Measurements from ENCODE around the gene LRRC30. TPM values are rescaled to one million over a fixed set of nuclear protein-coding genes. Genes with fewer than 3 reads are reported as not detected.

LRRC30 gene
- total RNA-seq, 3 donors from 2014 or later: not detected

GRCh38 chr18:7224198-7224597, 6.7 kb upstream of the LRRC30 start:
- Mint-ChIP-seq H3K9me3 (no peaks in the 10 kb centered on the region), H3K36me3 (ENCODE audit: insufficient read depth) (no peaks in the 10 kb centered on the region), H3K27me3 (ENCODE audit: low read depth) (no peaks in the 10 kb centered on the region), H3K4me3 (no peak overlapping the region), H3K4me1 (ENCODE audit: low read depth) (no peaks in the 10 kb centered on the region)
- DNase-seq (no peak), ATAC-seq (no peak)

GRCh38 chr18:7232218-7232617, 1.3 kb downstream of the LRRC30 start:
- ATAC-seq (no peak), DNase-seq (no peak)
- Mint-ChIP-seq H3K4me3 (no peak overlapping the region), H3K27me3 (ENCODE audit: low read depth) (no peaks in the 10 kb centered on the region), H3K4me1 (ENCODE audit: low read depth) (no peaks in the 10 kb centered on the region), H3K36me3 (ENCODE audit: insufficient read depth) (no peaks in the 10 kb centered on the region), H3K9me3 (no peaks in the 10 kb centered on the region)

GRCh38 chr18:7233134-7233810, 2.4 kb downstream of the LRRC30 start:
- H3K4me3 Mint-ChIP-seq: no peak overlapping the region
- no peaks in the 10 kb centered on the region for H3K27me3 Mint-ChIP-seq (ENCODE audit: low read depth)
- no peaks in the 10 kb centered on the region for H3K9me3 Mint-ChIP-seq
- no peaks in the 10 kb centered on the region for H3K36me3 Mint-ChIP-seq (ENCODE audit: insufficient read depth)
- ATAC-seq (no peak), DNase-seq (no peak)
- no peaks in the 10 kb centered on the region for H3K4me1 Mint-ChIP-seq (ENCODE audit: low read depth)

GRCh38 chr18:7234091-7234490, 3.2 kb downstream of the LRRC30 start:
- Mint-ChIP-seq H3K9me3 (no peaks in the 10 kb centered on the region), H3K27me3 (ENCODE audit: low read depth) (no peaks in the 10 kb centered on the region), H3K4me1 (ENCODE audit: low read depth) (no peaks in the 10 kb centered on the region), H3K4me3 (no peak overlapping the region), H3K36me3 (ENCODE audit: insufficient read depth) (no peaks in the 10 kb centered on the region)
- no peak for ATAC-seq
- DNase-seq: no peak

DNA sequence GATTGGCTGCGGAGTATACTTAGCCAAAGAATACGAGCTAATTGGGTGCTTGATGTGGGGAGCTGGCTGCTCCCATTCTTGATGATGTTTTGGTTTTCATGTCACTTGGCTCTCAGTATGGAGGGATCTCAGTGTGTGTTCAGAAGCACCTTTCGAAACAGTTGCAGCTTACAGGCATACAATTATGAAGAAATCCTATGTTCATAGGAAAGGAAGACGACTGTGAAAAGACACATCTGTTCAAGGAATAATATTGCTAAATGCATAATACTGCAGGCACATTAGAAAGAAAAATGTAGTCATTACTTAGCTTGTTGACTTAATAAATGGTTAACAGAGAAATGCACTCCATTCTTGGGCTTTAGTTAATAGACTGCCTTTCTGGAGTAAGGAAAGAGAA, 4.1 kb downstream of the LRRC30 start:
- no peaks in the 10 kb centered on the region for H3K9me3 Mint-ChIP-seq
- H3K27me3 Mint-ChIP-seq (ENCODE audit: low read depth): no peaks in the 10 kb centered on the region
- H3K36me3 Mint-ChIP-seq (ENCODE audit: insufficient read depth): no peaks in the 10 kb centered on the region
- DNase-seq (no peak), ATAC-seq (no peak)
- no peak overlapping the region for H3K4me3 Mint-ChIP-seq
- H3K4me1 Mint-ChIP-seq (ENCODE audit: low read depth): no peaks in the 10 kb centered on the region

DNA sequence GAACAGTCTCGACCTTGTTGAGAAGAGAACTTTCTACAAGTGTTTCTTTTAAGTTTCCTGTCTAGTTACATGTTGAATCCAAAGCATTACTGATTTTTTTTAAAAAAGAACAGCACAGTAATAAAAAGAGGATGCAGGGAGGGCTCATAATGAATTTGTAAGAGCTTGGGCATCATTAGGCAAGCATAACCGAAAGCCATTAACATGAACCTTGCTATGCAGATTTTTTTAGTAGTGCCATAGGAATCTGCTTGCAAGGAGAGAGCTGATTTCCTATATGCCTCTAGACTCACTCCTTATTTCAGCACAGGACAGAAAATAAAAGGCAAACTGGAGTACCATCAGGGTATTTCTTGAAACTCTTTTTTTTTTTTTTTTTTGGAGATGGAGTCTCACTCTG, 5.2 kb downstream of the LRRC30 start:
- DNase-seq (no peak), ATAC-seq (no peak)
- Mint-ChIP-seq H3K4me1 (ENCODE audit: low read depth) (no peaks in the 10 kb centered on the region), H3K27me3 (ENCODE audit: low read depth) (no peaks in the 10 kb centered on the region), H3K4me3 (no peak overlapping the region), H3K36me3 (ENCODE audit: insufficient read depth) (no peaks in the 10 kb centered on the region), H3K9me3 (peaks cover 7% of the 10 kb centered on the region)

DNA sequence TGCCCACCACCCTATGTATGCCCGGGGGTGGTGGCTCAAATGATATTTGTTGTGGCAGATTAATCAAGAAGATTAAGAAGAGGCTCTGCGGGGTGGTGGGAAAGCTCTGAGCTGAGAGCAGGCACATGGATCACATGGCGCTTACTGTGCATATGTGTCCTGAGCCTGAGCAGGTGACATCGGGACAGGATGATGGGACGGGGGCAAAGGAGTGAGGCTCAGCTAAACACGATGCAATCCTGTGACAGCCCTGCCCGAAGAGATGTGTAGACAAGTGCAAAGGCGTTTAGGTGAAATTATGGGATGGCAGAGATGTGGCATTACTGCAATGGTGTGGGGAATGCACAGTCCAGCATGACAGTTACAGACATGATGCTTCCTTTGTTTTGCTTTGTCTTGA, 6.0 kb downstream of the LRRC30 start:
- H3K36me3 Mint-ChIP-seq (ENCODE audit: insufficient read depth): no peaks in the 10 kb centered on the region
- no peaks in the 10 kb centered on the region for H3K4me1 Mint-ChIP-seq (ENCODE audit: low read depth)
- no peak overlapping the region for H3K4me3 Mint-ChIP-seq
- no peak for DNase-seq
- H3K9me3 Mint-ChIP-seq: peaks cover 7% of the 10 kb centered on the region
- ATAC-seq: no peak
- no peaks in the 10 kb centered on the region for H3K27me3 Mint-ChIP-seq (ENCODE audit: low read depth)

DNA sequence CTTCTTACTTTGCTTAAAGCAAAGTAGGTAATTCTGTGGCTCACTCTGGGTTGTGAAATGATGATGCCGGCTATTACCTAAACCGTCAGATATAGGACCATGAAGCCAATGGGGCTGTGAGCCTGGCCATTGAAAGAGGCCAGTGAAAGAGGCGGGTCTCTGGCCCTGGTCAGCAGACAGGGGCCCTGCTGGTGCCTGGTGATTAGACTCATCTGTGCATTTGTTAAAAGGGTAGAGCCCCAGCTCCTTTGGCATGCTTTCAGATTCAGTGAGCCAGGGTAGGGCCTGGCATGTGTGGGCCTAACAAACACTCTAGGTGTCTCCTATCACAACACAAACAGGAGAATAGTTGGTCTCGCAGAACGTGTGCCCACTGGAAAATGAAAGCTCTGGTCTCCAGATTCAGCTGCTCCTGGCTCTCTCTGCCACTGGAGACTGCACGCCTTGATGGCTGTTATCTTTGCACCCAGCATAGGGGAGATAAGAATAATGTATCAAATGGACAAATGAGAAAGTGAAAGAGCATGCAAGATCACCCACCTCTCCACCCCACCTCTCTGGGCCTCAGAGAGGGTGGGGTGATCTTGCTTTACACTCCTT, 6.9 kb downstream of the LRRC30 start:
- Mint-ChIP-seq H3K36me3 (ENCODE audit: insufficient read depth) (no peaks in the 10 kb centered on the region), H3K4me1 (ENCODE audit: low read depth) (no peaks in the 10 kb centered on the region), H3K4me3 (no peak overlapping the region), H3K27me3 (ENCODE audit: low read depth) (no peaks in the 10 kb centered on the region), H3K9me3 (peaks cover 7% of the 10 kb centered on the region)
- DNase-seq: no peak
- no peak for ATAC-seq

DNA sequence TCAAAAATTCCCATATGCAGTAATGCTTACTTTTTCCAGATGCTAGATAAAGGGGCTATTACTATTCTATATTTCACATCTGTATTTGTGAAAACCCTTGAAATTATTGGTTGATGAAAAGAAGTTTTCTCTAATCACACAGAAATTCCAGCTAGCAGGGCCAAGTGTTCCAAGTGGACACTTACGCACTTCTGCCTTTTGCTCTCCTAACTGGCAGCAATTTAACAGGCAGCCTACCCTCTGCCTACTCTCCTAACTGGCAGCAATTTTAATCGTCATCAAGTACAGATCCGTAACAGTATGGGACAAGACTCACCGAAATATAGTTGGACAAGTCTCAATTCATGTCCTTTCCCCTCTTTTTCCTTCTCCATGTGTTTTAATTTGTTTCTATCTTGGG, 12.0 kb downstream of the LRRC30 start:
- Mint-ChIP-seq H3K36me3 (ENCODE audit: insufficient read depth) (no peaks in the 10 kb centered on the region), H3K4me3 (no peak overlapping the region), H3K27me3 (ENCODE audit: low read depth) (no peaks in the 10 kb centered on the region), H3K4me1 (ENCODE audit: low read depth) (no peaks in the 10 kb centered on the region), H3K9me3 (peaks cover 13% of the 10 kb centered on the region)
- no peak for ATAC-seq
- DNase-seq: no peak

DNA sequence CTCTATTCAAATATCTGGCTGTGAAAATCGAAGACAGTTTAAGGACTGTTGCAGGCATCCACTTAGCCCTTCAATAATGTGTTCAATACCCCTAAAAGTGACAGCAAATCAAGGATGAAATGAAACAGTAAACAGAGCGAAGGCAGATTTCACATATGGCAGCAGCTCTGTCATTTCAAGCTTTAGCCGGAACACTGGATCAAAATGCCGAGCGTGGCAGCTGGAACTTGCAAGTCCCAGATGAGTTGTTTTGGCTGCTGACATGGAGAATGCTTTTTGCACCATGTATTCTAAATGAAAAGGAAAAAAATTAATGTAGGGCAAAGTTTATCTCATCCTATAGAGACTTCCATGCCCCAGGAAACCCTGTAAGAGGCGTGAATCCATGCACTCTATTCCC, 18.0 kb downstream of the LRRC30 start:
- DNase-seq (no peak), ATAC-seq (no peak)
- Mint-ChIP-seq H3K9me3 (peaks cover 6% of the 10 kb centered on the region), H3K36me3 (ENCODE audit: insufficient read depth) (no peaks in the 10 kb centered on the region), H3K27me3 (ENCODE audit: low read depth) (no peaks in the 10 kb centered on the region), H3K4me3 (no peak overlapping the region), H3K4me1 (ENCODE audit: low read depth) (no peaks in the 10 kb centered on the region)

DNA sequence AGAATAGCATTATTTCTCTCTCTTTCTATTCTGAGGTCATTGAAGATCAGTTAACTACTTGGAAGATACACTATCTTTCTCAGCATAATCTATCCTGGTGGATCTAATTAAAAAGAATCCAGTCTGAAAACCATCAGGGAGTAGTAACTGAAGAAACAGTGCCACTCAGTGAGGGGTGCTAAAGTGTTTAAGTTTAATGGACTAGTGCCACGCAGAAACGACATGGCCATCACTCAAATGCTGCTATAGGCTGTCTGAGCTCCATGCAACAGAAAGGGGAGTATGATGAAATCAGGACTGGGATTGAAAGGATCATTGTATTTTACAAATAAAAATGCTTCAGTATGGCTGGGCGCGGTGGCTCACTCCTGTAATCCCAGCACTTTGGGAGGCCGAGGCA, 23.3 kb downstream of the LRRC30 start:
- ATAC-seq: no peak
- DNase-seq: no peak
- H3K9me3 Mint-ChIP-seq: peaks cover 3% of the 10 kb centered on the region
- H3K27me3 Mint-ChIP-seq (ENCODE audit: low read depth): no peaks in the 10 kb centered on the region
- no peaks in the 10 kb centered on the region for H3K4me1 Mint-ChIP-seq (ENCODE audit: low read depth)
- H3K4me3 Mint-ChIP-seq: no peak overlapping the region
- H3K36me3 Mint-ChIP-seq (ENCODE audit: insufficient read depth): no peaks in the 10 kb centered on the region

- no peaks in the 10 kb centered on the region for H3K36me3 Mint-ChIP-seq (ENCODE audit: insufficient read depth)
These were observed 24.2 kb downstream of the LRRC30 start for GRCh38 chr18:7255054-7255453.

DNA sequence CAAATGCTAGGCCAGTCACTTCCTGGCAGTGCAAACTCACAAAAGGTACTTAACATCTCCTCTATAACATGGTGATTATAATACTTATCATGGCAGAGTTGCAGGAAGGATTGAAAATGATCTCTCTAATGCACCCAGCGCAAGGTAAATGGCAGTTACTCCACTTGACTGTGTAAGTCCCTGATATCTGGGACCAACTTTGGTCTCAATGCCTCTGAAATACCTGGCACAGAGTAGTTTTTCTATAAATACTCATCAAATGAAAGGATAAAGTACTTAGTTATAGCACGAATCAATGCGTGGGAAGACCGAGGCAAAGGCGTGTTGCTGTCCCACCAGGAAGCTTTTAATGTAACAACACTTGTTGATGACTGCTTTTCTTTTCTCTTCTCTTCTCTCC, 24.8 kb downstream of the LRRC30 start:
- Mint-ChIP-seq H3K36me3 (ENCODE audit: insufficient read depth) (no peaks in the 10 kb centered on the region), H3K27me3 (ENCODE audit: low read depth) (peaks cover 2% of the 10 kb centered on the region), H3K4me1 (ENCODE audit: low read depth) (no peaks in the 10 kb centered on the region), H3K4me3 (no peak overlapping the region), H3K9me3 (peaks cover 3% of the 10 kb centered on the region)
- ATAC-seq (no peak), DNase-seq (no peak)

More at GRCh38 chr18:7255054-7255453, 24.2 kb downstream of the LRRC30 start:
- peaks cover 3% of the 10 kb centered on the region for H3K9me3 Mint-ChIP-seq
- H3K4me3 Mint-ChIP-seq: no peak overlapping the region
- no peaks in the 10 kb centered on the region for H3K27me3 Mint-ChIP-seq (ENCODE audit: low read depth)
- DNase-seq (no peak), ATAC-seq (no peak)
- H3K4me1 Mint-ChIP-seq (ENCODE audit: low read depth): no peaks in the 10 kb centered on the region

DNA sequence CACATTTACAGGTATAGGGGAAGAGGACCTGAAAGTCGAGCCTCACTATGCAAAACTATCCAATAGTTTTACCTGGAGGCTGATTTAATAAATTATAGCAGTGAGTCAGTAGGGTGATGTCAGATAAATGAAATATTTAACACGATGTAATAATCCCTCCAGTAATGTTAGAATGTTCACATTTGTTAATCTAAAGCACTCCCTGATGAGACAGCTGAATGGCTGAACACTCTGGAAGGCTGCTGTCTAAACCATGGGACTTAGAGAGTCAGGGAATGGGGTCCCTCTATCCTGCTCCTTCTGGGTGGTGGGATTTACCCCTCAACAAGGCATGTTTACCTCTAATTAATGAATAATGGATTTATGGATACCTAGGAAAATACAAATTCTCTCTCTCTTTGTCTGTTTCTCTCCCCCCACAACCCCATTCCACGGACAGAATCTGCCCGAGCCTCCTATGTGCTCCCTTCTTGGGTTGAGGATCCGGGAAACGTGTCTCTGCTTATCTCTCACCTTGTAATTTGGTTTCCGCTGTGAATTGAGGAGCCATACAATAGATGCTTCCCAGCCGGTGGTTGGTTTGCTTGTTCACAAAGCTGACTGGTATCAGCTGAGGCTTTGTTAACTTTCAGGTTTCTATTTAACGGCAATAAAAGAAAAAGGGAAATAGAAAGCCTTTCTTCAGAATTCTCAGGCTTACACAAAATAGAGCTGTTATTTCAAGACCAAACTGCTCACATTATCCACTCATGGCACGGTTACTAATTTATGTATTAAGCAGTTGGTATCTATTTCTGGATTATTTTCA, 25.9 kb downstream of the LRRC30 start:
- no peak overlapping the region for H3K4me3 Mint-ChIP-seq
- H3K9me3 Mint-ChIP-seq: peaks cover 3% of the 10 kb centered on the region
- no peaks in the 10 kb centered on the region for H3K4me1 Mint-ChIP-seq (ENCODE audit: low read depth)
- no peaks in the 10 kb centered on the region for H3K36me3 Mint-ChIP-seq (ENCODE audit: insufficient read depth)
- no peak for ATAC-seq
- no peak for DNase-seq
- H3K27me3 Mint-ChIP-seq (ENCODE audit: low read depth): peaks cover 2% of the 10 kb centered on the region

DNA sequence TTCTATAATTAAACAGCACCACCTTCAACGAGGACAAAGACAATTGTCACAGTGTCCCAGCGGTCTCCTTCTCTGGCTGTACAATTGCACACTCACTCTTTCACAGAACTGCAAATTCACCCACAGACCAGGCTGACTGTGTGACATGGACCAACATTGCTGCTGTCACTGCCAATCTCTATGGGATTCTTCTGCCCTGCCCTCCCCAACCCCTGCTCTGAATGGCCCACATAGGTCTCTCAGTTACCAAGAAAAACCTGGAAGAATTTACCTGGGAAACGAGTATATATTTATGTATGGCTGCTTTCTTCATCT, 26.5 kb downstream of the LRRC30 start:
- H3K9me3 Mint-ChIP-seq: peaks cover 3% of the 10 kb centered on the region
- ATAC-seq (no peak), DNase-seq (no peak)
- H3K36me3 Mint-ChIP-seq (ENCODE audit: insufficient read depth): no peaks in the 10 kb centered on the region
- H3K27me3 Mint-ChIP-seq (ENCODE audit: low read depth): peaks cover 2% of the 10 kb centered on the region
- H3K4me3 Mint-ChIP-seq: no peak overlapping the region
- H3K4me1 Mint-ChIP-seq (ENCODE audit: low read depth): no peaks in the 10 kb centered on the region

Measured in activated T-cell treated with anti-CD3 and anti-CD28 coated beads, Interleukin-2, amount 50 U/mL, for 4 hours (primary cell).